ENCODE measurements around the gene C3AR1.
"Not testable (repeated sequence)": the region's sequence is repeated elsewhere in the genome, so short reads cannot be mapped to it uniquely, and the experiment has no call there.

C3AR1 gene

DNA sequence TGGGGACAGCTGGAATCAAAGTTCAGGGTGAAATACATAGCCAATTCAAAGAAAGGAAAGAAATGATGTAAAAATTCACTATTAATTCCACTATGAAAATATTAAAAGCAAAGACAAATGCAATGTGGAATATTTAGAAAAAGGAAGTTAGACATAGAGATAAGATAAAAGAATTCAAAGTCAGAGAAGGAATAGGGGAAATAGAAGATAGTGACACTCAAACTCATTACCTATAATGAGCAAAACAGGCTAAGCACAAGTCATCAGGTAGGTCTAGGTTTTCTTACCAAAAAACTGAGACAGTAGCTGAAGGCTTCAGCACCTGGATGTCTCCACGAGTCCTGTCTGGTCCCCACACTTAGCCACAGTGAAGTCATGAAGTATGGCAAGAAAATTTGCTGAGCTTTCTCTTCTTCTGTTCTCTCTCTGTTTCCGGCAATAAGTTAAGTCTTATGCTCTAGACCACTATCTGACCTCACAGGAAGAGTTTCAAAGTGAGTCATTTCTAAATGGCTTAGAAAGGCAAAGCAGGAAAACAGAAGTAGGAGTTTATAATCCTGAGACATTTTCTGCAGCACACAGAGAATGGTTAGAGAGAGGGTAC lies at the start of gene C3AR1:
Gene C3AR1, minus strand, starts transcription at position 369 of the 604 bp plus-strand sequence. CDS start 6,174 bp downstream, outside the sequence.
- DNase-seq (ENCODE audit: low read depth, low spot score), result no peak
- peak within 1 kb of the TSS; percentile 21 for H3K27ac ChIP-seq

DNA sequence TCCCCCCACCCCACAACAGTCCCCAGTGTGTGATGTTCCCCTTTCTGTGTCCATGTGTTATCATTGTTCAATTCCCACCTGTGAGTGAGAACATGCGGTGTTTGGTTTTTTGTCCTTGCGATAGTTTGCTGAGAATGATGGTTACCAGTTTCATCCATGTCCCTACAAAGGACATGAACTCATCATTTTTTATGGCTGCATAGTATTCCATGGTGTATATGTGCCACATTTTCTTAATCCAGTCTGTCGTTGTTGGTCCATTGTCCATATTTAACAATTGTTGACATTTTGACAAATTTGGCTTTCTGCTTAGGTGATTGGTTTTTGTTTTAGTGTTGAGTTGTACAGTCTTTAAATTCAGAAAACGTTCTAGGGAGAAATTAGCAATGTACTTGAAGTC lies 47.0 kb upstream of the C3AR1 start:
- H3K27ac ChIP-seq; DNase-seq (ENCODE audit: low read depth, low spot score): not testable (repeated sequence)

DNA sequence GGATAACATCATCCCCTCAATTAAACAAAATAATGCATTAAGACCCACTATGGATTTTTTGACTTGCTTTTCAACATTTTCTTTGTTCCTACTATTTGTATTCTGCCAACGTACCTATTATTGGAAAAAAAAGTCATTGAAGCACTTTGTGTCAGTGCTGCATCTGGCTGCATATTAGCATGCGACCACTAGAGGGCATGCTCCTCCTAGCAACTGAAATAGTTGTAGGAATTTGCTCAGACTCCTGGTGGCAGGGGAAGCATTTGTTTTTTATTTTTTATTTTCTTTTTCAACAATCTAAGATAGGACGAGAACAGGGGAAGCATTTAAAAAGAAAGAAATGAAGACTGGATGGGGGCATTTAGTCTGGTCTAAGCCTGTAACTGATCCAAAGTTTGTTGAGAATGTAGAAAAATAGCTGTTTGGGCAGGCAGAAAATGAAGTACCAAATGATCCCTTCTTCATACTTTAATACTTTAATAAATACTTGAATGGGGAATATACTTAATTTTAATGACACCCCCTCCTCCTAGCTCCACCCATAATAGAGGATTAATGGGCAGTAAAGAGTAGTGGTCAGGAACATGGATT lies 42.7 kb upstream of the C3AR1 start:
- peak; percentile 5 for DNase-seq (ENCODE audit: low read depth, low spot score)
- no peak overlapping the region for H3K27ac ChIP-seq

DNA sequence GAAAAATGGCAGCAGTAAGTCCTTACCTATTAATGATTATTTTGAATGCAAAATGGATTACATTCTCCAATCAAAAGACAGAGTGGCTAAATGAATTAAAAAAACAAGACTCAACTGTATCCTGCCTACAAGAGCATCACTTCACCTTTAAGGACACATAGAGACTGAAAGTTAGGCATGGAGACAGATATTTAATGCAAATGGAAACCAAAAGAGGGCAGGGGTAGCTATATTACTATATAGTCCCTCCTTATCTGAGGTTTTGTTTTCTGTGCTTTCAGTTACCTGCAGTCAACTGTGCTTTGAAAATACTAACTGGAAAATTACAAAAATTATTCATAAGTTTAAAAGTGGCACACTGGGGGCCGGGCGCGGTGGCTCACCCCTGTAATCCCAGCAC lies 33.1 kb upstream of the C3AR1 start:
- H3K27ac ChIP-seq, result peak overlapping the region; percentile 29
- no peak for DNase-seq (ENCODE audit: low read depth, low spot score)

DNA sequence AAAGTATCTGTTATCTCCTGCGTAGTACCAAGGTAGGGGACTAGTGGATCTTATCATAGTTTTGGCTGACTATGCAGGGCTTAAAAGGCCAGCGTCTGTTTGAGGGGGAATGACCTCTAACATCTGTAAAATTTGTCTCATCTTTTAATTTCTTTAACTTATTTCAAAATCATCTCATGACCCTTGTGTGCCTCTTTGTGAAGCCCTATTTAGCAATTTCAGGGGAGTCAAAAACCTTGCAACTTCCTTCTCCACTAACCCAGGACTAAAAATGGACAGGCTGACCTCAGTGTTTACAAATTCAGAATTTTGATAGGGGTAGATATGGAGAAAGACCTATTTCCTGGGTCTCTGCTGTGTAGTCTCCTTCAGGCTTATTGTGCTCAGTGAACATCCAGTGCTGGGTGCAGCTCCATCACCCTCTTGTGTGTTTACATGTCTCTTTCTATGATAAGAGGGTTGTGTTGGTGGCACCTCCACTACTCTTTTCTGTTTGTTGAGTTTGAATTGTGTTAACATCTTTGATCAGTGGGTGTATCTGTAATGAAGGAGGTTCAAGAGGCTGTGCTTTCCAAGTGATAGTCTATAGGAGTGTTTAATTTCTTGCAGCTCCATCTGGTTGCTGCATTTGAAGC lies 30.2 kb upstream of the C3AR1 start:
- DNase-seq (ENCODE audit: low read depth, low spot score), result no peak
- H3K27ac ChIP-seq, result no peak overlapping the region

DNA sequence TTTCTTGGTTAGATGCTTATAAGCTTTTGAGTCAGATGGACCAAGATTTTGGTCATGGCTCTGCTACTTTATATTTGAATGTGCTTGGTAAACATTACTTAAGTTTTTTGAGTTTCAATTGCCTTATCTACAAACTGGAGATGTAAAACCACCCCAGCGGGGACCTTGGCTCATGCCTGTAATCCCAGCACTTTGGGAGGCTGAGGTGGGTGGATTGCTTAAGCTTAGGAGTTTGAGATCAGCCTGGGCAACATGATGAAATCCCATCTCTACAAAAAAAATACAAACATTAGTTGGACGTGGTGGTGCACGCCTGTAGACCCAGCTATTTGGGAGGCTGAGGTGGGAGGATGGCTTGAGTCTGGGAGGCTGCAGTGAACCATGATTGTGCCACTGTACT lies 27.1 kb upstream of the C3AR1 start:
- DNase-seq (ENCODE audit: low read depth, low spot score), result no peak
- no peak overlapping the region for H3K27ac ChIP-seq

DNA sequence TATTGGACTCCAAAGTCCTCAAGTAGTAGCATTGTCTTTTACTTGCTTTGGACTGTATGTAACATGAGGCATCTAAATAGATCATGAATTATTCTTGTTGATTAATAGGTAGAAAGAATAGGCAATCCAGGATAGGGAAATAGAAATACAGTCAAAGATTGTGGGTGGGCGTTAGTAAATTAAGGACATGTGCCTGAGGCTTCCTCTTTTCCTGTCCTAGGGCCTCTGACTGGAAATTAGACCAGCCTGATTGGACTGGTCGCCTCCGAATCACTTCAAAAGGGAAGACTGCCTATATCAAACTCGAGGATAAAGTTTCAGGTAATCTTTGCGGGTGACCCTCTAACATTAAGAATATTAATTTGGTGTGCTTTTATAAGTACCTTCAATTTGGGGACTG lies 23.6 kb upstream of the C3AR1 start:
- H3K27ac ChIP-seq, result no peak overlapping the region
- DNase-seq (ENCODE audit: low read depth, low spot score), result no peak

DNA sequence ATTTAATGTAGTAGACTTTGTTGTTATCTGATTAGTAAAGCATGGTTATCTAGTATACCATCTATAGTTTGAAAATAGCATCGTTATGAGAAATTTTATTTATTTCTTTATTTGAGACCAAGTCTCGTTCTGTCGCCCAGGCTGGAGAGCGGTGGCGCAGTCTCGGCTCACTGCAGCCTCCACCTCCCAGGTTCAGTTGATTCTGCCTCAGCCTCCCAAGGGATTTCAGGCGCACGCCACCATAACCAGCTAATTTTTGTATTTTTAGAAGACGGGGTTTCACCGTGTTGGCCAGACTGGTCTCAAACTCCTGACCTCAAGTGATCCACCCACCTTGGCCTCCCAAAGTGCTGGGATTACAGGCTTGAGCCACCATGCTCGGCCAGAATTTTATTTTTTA lies 23.1 kb upstream of the C3AR1 start:
- not testable (repeated sequence) for DNase-seq (ENCODE audit: low read depth, low spot score); H3K27ac ChIP-seq

DNA sequence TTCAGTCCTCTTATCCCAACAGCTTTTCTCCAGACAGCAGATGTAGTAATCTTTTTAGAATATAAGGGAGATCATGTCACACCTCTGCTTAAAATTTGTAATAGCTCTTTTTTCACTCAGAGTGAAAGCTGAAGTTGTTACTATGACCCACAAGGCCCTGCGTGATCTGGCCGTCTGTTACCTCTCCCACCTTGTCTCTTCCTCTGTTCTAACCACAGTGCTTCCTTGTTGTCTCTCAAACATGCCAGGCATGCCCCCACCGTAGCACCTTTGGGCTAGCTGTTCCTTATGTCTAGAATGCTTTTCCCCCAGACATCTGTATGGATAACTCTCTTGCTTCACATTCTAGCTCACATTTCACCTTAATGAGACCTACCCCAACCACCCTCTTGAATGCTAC lies 22.4 kb upstream of the C3AR1 start:
- no peak overlapping the region for H3K27ac ChIP-seq
- DNase-seq (ENCODE audit: low read depth, low spot score), result no peak

DNA sequence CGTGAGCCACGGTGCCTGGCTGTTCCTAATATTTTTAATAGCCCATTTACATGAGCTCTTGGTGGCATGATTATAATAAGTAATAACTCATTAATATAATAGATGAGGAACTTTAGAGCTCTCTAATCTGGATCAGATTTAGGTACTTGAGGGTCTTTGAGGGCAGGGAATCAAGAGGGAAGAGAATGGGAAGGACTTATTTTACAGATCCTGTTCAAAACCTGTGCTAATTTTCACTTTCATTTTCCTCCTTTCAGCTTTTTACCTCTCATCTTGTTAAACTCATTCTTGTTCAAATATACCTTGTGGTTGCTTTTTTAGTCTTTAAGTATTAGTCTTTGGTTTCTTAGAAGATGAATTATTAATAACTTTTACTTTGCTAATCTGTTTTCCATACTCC lies 21.5 kb upstream of the C3AR1 start:
- H3K27ac ChIP-seq, result no peak overlapping the region
- DNase-seq (ENCODE audit: low read depth, low spot score), result no peak

DNA sequence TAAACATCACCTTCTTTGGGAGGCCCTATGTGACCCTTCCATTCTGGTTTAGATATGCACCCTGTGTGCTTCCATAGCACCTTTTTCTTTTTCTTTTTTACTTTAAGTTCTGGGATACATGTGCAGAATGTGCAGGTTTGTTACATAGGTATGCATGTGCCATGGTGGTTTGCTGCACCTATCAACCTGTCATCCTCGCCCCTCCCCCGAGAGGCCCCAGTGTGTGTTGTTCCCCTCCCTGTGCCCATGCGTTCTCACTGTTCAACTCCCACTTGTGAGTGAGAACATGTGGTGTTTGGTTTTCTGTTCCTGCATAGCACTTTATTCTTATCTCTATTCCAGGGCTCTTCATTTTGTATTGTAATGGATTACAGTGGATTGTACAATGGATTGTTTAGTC lies 18.2 kb upstream of the C3AR1 start:
- not testable (repeated sequence) for H3K27ac ChIP-seq; DNase-seq (ENCODE audit: low read depth, low spot score)

DNA sequence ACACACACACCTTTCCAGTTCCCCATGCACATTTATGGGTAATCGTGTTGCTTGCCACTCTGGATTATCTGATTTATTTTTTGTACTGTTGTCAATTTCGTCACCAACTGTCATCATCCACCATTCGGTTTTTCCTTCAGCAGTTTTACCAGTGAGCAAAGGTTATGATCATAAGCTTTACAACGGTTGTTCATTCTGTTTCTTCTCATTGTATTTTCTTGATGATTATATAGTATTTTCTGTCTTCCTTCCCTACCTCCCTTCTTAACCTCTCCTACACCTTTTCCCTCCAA lies 16.6 kb upstream of the C3AR1 start:
- H3K27ac ChIP-seq, result peak overlapping the region; percentile 88
- DNase-seq (ENCODE audit: low read depth, low spot score), result no peak

DNA sequence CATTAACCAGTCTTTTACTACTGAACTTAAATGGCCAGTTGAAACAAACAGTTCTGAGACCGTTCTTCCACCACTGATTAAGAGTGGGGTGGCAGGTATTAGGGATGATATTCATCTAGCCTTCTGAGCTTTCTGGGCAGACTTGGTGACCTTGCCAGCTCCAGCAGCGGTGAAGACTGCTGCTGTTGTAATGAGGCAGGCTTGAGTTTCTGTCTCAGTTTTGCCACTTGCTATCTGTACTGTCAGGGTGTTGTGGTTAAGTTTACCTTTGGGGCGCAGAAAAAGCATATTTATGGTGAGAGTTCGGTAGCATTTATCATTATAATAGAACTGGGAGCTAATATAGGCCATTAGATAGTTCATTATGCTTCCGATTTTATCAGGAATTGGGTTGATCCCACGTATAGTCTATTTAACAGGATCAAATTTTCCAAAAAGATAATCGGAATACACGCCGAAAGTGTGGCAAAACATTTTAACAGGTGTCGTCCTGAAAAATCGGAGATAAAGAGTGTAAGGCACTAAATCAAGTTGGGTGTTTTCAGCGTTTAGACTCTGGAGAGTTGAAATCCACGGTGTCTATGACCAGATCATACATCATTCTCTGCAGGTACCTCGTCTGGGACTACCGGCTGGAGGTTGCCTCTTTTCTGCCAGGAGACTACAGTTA lies 15.2 kb upstream of the C3AR1 start:
- H3K27ac ChIP-seq, result peak overlapping the region; percentile 88
- no peak for DNase-seq (ENCODE audit: low read depth, low spot score)

DNA sequence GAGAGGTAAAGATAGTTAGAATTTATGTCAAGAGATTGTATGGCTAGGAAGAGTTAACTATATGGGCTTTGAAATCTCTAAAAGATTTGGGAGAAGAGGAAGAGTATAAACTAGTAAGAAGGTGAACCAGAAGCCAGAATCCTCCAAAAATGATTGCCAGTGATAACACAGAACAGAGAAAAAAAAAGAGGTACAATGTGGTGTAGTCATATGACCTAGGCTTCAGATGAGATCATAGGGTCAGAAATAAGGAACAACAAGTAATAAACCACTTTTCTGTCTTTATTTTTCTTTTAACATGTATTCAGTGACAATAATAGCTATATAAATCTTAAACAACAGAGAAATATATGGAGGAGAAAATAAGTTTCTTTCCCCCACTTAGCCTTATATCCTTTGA lies 14.0 kb upstream of the C3AR1 start:
- H3K27ac ChIP-seq, result no peak overlapping the region

DNA sequence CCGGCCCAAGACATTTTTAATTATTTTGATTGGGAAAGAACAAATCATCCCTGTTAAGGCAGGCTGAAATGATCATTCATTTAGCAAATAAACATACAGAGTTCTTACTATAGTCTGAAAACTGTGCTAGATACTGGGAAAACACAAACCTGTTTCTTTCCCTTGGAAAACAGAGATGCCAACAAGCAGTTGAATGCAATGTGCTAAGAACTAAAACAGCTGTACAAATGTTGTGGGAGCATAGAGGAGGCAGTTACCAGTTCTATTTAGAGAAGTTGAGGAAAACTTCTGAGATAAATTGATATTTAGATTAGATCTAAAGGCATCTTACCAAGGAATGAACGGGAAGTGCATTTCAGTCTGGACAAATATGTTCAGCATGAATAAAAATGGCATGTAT lies 12.8 kb upstream of the C3AR1 start:
- DNase-seq (ENCODE audit: low read depth, low spot score), result no peak
- no peak overlapping the region for H3K27ac ChIP-seq

More for the DNA sequence above, 14.0 kb upstream of the C3AR1 start:
- no peak for DNase-seq (ENCODE audit: low read depth, low spot score)

DNA sequence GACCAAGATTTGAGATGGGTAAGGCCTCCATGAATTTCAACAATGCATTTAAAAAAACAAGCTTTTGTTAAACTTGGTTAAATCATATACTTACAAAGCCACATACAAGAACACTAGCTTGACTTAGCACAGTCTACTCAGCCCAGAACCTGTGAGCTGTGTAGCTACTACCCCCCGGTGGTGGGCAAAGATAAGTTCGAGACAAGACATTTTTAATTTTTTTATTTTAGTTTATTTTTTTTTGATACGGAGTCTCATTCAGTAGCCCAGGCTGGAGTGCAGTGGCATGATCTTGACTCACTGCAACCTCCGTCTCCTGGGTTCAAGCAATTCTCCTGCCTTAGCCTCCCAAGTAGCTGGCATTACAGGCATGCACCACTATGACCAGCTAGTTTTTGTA lies 12.2 kb upstream of the C3AR1 start:
- H3K27ac ChIP-seq, result no peak overlapping the region

DNA sequence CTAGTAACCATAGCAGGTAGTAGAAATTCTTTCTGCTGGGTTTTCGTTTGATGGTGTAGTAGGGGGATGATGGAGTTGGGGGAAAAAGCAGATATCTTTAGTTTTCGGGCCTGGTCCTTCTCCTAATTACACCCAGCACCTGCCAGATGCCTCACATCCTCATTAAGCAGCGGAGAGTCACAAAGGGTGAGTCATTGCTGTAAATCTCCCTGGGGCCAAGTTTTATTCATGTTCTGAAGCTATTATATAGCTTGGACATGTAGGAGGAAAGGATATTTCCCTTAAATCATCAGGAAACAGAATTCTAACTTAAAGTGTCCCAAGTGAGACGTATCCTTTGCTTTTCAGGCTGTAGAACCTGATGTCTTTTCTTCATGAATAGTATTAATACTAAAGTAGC lies 11.0 kb upstream of the C3AR1 start:
- DNase-seq (ENCODE audit: low read depth, low spot score), result peak; percentile 33
- no peak overlapping the region for H3K27ac ChIP-seq

More for the DNA sequence above, 12.2 kb upstream of the C3AR1 start:
- no peak for DNase-seq (ENCODE audit: low read depth, low spot score)

DNA sequence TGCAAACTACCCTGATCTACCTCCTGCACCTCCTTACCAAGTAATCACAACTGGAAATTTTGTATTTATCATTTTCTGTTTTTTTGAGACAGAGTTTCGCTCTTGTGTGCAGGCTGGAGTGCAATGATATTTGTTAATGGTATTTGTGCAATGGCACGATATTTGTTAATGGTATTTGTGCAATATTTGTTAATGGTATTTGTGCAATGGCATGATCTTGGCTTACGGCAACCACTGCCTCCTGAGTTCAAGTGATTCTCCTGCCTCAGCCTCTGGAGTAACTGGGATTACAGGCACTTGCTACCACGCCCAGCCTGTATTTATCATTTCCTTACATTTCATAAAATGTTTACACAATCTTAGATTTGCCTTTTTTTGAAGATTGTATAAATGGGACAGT lies 10.2 kb upstream of the C3AR1 start:
- DNase-seq (ENCODE audit: low read depth, low spot score), result no peak
- H3K27ac ChIP-seq, result no peak overlapping the region

DNA sequence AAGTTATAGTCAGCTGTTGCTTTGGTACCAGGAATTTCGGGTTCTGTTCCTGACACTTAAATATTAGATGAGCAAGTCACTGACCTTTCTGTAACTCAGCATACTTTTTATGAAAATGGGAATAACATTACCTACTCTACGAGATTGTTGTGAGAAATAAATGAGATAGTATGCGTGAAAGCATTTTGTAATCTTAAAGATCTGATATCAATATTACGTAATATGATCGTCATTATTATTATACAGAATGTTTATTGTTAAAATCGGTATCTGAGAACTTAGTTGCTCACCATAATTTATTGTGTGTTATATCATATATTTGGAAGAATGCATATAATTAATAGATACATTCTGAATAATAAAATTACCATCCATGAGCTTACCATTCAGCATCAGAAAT lies 9.8 kb upstream of the C3AR1 start:
- no peak overlapping the region for H3K27ac ChIP-seq
- no peak for DNase-seq (ENCODE audit: low read depth, low spot score)

DNA sequence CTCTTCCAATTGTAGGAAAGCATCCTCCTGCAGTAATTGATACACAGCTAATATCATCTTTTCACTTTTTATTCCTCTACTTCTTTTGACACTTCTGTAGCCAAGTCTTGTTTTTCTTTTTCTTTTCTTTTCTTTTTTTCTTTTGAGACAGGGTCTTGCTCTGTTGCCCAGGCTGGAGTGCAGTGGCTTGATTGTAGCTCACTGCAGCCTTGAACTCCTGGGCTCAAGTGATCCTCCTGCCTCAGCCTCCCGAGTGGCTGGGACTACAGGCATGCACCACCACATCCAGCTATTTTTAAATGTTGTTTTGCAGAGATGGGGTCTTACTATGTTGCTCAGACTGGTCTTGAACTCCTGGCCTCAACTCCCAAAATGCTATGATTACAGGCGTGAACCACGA lies 5.7 kb upstream of the C3AR1 start:
- not testable (repeated sequence) for H3K27ac ChIP-seq; DNase-seq (ENCODE audit: low read depth, low spot score)

DNA sequence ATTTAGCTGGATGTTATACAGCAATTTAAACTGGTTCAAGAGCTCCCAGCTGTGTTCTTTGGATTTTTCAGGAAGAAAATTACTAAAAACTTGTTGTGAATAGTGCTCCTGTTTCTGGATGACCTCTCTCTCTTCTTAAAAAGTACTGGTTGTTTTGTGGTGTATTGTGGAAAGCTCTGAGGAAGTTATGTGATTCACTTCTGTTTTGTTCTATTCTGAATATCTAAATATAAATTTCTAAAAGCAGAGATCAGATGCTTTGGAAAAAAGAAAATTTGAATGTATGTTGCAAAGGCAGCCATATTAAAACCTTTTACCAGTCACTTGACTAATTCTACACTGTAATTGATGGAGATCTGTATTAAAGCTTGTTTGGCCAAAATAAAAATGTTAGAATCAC lies 3.4 kb upstream of the C3AR1 start:
- no peak for DNase-seq (ENCODE audit: low read depth, low spot score)
- H3K27ac ChIP-seq, result no peak overlapping the region

DNA sequence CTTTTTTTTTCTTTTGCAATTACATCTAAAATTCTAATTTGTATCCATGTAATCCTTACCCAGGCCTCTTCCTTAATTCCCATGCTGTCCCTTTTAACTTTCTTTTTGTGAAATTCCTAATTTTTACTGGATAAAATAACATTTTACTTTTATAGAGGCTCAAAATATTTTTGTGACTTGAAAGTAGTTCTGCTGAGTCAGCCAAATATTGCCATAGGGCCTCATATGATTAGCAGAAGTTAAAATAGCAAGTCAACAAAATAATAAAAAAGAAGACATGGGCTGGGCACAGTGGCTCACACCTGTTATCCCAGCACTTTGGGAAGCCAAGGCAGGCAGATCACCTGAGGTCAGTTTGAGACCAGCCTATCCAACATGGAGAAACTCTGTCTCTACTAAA lies 2.0 kb downstream of the C3AR1 start:
- no peak for DNase-seq (ENCODE audit: low read depth, low spot score)
- no peak overlapping the region for H3K27ac ChIP-seq
